ENCODE measurements around the gene ATP10D. TPM values are rescaled to one million over a fixed set of nuclear protein-coding genes. Genes with fewer than 3 reads are reported as not detected.
"Not testable (repeated sequence)": the region's sequence is repeated elsewhere in the genome, so short reads cannot be mapped to it uniquely, and the experiment has no call there.

ATP10D gene
- polyA plus RNA-seq, 1 of the 3 experiments (the other 2 are of a cell fraction): 7.9 TPM

GRCh38 chr4:47538825-47539154 is 53.7 kb downstream of the ATP10D start:
- no peaks in the 10 kb centered on the region for H3K9me3 ChIP-seq
- TF ChIP-seq IRF3 (IDR thresholded peaks at IDR 0.05; ENCODE audit: low read depth, low read length): no peak
- H3K4me1 ChIP-seq (ENCODE audit: control insufficient read depth in 1 of 2, insufficient read depth in 2 of 2, low read depth in 1 of 2, low read length in 1 of 2): peaks cover 0 to 12% of the 10 kb centered on the region in 2 experiments; a peak in 2 of 4 replicates
- H3K9ac ChIP-seq: no peak overlapping the region
- H3K36me3 ChIP-seq (replicated peaks in 1 of 2; ENCODE audit: control insufficient read depth in 1 of 2, insufficient read depth in 2 of 2, low read length in 1 of 2): peaks cover 19 to 30% of the 10 kb centered on the region in 2 experiments
- peaks cover 4% of the 10 kb centered on the region for H3F3A ChIP-seq (replicated peaks; ENCODE audit: insufficient read depth)
- H3K27ac ChIP-seq (ENCODE audit: low read depth in 2 of 2, low read length in 1 of 2): no peak overlapping the region; a peak in 1 of 4 replicates
- H3K4me3 ChIP-seq (ENCODE audit: low read depth in 2 of 2, low read length in 1 of 2): no peak overlapping the region
- ChIA-PET CTCF (interaction anchor here (1.2 to 2.3 kb wide), 4 partner anchors 17 to 76 kb away, joined by 3 to 5 read pairs (median 4); partner anchors contain the start of gene COMMD8), POLR2A (no interaction called here)
- 23% methylated on average over 2 of the region's 2 CpGs for whole genome bisulfite sequencing (ENCODE audit: low lambda C conversion rate)
- H3K9me2 ChIP-seq: no peaks in the 10 kb centered on the region
- no peaks in the 10 kb centered on the region for H3K79me2 ChIP-seq (ENCODE audit: insufficient read depth)
- no peak overlapping the region for H3K4me2 ChIP-seq
- no peaks in the 10 kb centered on the region for H4K20me1 ChIP-seq (ENCODE audit: insufficient read depth)
- no peaks in the 10 kb centered on the region for H3K27me3 ChIP-seq (ENCODE audit: insufficient read depth)
- H2AFZ ChIP-seq (ENCODE audit: low read depth): no peak overlapping the region
- no peak for DNase-seq

DNA sequence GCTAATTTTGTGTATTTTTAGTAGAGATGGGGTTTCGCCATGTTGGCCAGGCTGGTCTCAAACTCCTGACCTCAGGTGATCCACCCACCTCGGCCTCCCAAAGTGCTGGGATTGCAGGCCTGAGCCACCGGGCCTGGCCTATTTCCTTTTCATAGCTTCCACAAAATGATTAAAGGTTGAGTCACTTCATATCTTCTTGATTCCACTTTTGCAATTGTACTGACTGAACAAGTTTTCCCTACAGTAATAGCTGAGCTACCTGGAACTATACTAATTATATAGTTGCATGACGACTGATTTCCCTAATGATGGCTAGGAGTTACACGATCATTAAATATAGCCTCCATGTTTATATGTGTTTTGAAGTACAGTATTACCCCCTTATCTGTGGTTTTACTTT is 57.6 kb downstream of the ATP10D start:
- H3K27ac ChIP-seq (ENCODE audit: low read depth in 2 of 2, low read length in 1 of 2); H3K79me2 ChIP-seq (ENCODE audit: insufficient read depth); DNase-seq; H3K27me3 ChIP-seq (ENCODE audit: insufficient read depth); H3K9ac ChIP-seq; H4K20me1 ChIP-seq (ENCODE audit: insufficient read depth); H3K4me2 ChIP-seq; H3K4me3 ChIP-seq (ENCODE audit: low read depth in 2 of 2, low read length in 1 of 2); POLR2A ChIA-PET; H3K9me2 ChIP-seq; H3K9me3 ChIP-seq; H3K4me1 ChIP-seq (ENCODE audit: control insufficient read depth in 1 of 2, insufficient read depth in 2 of 2, low read depth in 1 of 2, low read length in 1 of 2); H3F3A ChIP-seq (replicated peaks; ENCODE audit: insufficient read depth); H2AFZ ChIP-seq (ENCODE audit: low read depth): not testable (repeated sequence)
- WGBS (ENCODE audit: low lambda C conversion rate): 88% methylated on average over 5 of the region's 5 CpGs
- H3K36me3 ChIP-seq (replicated peaks in 1 of 2; ENCODE audit: control insufficient read depth in 1 of 2, insufficient read depth in 2 of 2, low read length in 1 of 2): peaks cover 22 to 24% of the 10 kb centered on the region in 2 experiments
- CTCF ChIA-PET: interaction anchor here (1.2 kb wide), 1 partner anchor 21 kb away, joined by 6 read pairs; no protein-coding TSS in a partner anchor

DNA sequence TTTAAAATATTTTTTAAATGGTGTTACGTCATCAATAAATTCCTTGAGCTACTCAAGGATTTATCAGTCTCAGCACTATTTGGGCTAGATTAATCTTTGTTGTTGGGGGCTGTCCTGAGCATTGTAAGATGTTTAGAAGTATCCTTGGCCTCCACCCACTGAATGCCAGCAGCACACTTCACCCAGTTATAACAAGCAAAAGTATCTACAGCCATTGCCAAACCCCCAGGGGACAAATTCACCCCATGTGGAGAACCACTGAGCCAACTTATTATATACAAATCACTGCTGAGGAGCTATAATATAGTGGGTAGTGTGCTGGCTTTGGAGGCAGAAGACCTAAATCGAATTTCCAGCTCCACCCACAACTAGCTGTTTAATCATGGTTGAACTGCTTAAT is 58.3 kb downstream of the ATP10D start:
- Histone ChIP-seq H3F3A (replicated peaks; ENCODE audit: insufficient read depth) (peaks cover 4% of the 10 kb centered on the region), H4K20me1 (ENCODE audit: insufficient read depth) (no peaks in the 10 kb centered on the region), H3K79me2 (ENCODE audit: insufficient read depth) (no peaks in the 10 kb centered on the region), H3K9me2 (no peaks in the 10 kb centered on the region), H3K27me3 (ENCODE audit: insufficient read depth) (no peaks in the 10 kb centered on the region), H2AFZ (ENCODE audit: low read depth) (no peak overlapping the region), H3K4me3 (ENCODE audit: low read depth in 2 of 2, low read length in 1 of 2) (no peak overlapping the region), H3K4me1 (ENCODE audit: control insufficient read depth in 1 of 2, insufficient read depth in 2 of 2, low read depth in 1 of 2, low read length in 1 of 2) (peaks cover 0 to 6% of the 10 kb centered on the region in 2 experiments; a peak in 2 of 4 replicates), H3K27ac (ENCODE audit: low read depth in 2 of 2, low read length in 1 of 2) (no peak overlapping the region), H3K9ac (no peak overlapping the region), H3K4me2 (no peak overlapping the region), H3K36me3 (replicated peaks in 1 of 2; ENCODE audit: control insufficient read depth in 1 of 2, insufficient read depth in 2 of 2, low read length in 1 of 2) (peaks cover 25 to 28% of the 10 kb centered on the region in 2 experiments), H3K9me3 (no peaks in the 10 kb centered on the region)
- ChIA-PET CTCF (interaction anchor here (1.2 kb wide), 1 partner anchor 20 kb away, joined by 6 read pairs; no protein-coding TSS in a partner anchor), POLR2A (no interaction called here)
- DNase-seq: no peak
- WGBS (ENCODE audit: low lambda C conversion rate): 20% methylated on average over 2 of the region's 2 CpGs
- TF ChIP-seq TEAD4 (IDR thresholded peaks at IDR 0.05; ENCODE audit: borderline replicate concordance, insufficient read depth): no peak

- H4K20me1 ChIP-seq (ENCODE audit: insufficient read depth); H3K79me2 ChIP-seq (ENCODE audit: insufficient read depth); H3K27me3 ChIP-seq (ENCODE audit: insufficient read depth); H3K4me3 ChIP-seq (ENCODE audit: low read depth in 2 of 2, low read length in 1 of 2); DNase-seq; CTCF ChIA-PET; H2AFZ ChIP-seq (ENCODE audit: low read depth); POLR2A ChIA-PET; H3K4me1 ChIP-seq (ENCODE audit: control insufficient read depth in 1 of 2, insufficient read depth in 2 of 2, low read depth in 1 of 2, low read length in 1 of 2); H3K9me2 ChIP-seq; H3K27ac ChIP-seq (ENCODE audit: low read depth in 2 of 2, low read length in 1 of 2); H3K4me2 ChIP-seq; H3K9me3 ChIP-seq; H3K9ac ChIP-seq: not testable (repeated sequence)
- Histone ChIP-seq H3F3A (replicated peaks; ENCODE audit: insufficient read depth) (peaks cover 12% of the 10 kb centered on the region), H3K36me3 (replicated peaks in 1 of 2; ENCODE audit: control insufficient read depth in 1 of 2, insufficient read depth in 2 of 2, low read length in 1 of 2) (peaks cover 35 to 40% of the 10 kb centered on the region in 2 experiments)
- WGBS (ENCODE audit: low lambda C conversion rate): 81% methylated on average over 6 of the region's 7 CpGs
These were observed 65.3 kb downstream of the ATP10D start for GRCh38 chr4:47550357-47550756.
